Upper lobe of left lung (tissue), 6 donors: ENCODE measurements around the gene CABCOCO1. TPM values are rescaled to one million over a fixed set of nuclear protein-coding genes. Genes with fewer than 3 reads are reported as not detected.

Experiments used
- ATAC-seq, 2 donors: fragments of 200-7000 bp; cut with Tn5 transposase; one replicate each; pipeline ENCODE4 v1.9.1; 2022; ENCODE audit warnings: mild to moderate bottlenecking in 2 of 2, moderate library complexity in 2 of 2; ENCODE audit not compliant: low FRiP score in 2 of 2
- DNase-seq, 2 donors: peaks; one replicate each; pipeline ENCODE4 v3.0.0-alpha.2; 2019 to 2020
- H3K27ac ChIP-seq, 4 donors: fragments of 200-600 bp; sonication (generic); one replicate each; pipeline ENCODE4 v1.5.1; 2016 to 2019
- H3K27me3 ChIP-seq, 4 donors: fragments of 200-600 bp; sonication (generic); one replicate each; pipeline ENCODE4 v1.5.1; 2017 to 2019
- H3K36me3 ChIP-seq, 4 donors: fragments of 200-600 bp; sonication (generic); one replicate each; pipeline ENCODE4 v1.5.1; 2016 to 2019
- H3K4me1 ChIP-seq, 4 donors: fragments of 200-600 bp; sonication (generic); one replicate each; pipeline ENCODE4 v1.5.1; 2018 to 2019
- H3K4me3 ChIP-seq, 4 donors: fragments of 200-600 bp; sonication (generic); one replicate each; pipeline ENCODE4 v1.5.1; 2017 to 2019; ENCODE audit warnings: mild to moderate bottlenecking in 2 of 4, moderate library complexity in 1 of 4
- H3K9me3 ChIP-seq, 4 donors: fragments of 200-600 bp; sonication (generic); one replicate each; pipeline ENCODE4 v1.5.1; 2018 to 2019
- CTCF ChIP-seq, 6 experiments: fragments of 450-650 bp in 4 of 6; fragments of 200-600 bp in 2 of 6; sonication (generic) in 2 of 6; IDR thresholded peaks; one replicate each; pipeline ENCODE4 v1.5.1; 2016 to 2019; ENCODE audit warnings: antibody characterized with exemption in 6 of 6
- EP300 ChIP-seq, 4 donors: sonication (generic); formaldehyde crosslinking; IDR thresholded peaks; one replicate each; pipeline ENCODE4 v1.5.1; 2017; ENCODE audit warnings: antibody characterized with exemption in 4 of 4, control low read depth in 2 of 4
- POLR2A ChIP-seq, 4 donors: fragments of 450-650 bp; IDR thresholded peaks; one replicate each; pipeline ENCODE4 v1.5.1; 2016 to 2017; ENCODE audit warnings: antibody characterized with exemption in 4 of 4, mild to moderate bottlenecking in 2 of 4
- POLR2AphosphoS5 ChIP-seq, 2 donors: sonication (generic); formaldehyde crosslinking; IDR thresholded peaks; one replicate each; pipeline ENCODE4 v1.5.1; 2017; ENCODE audit warnings: antibody characterized with exemption in 2 of 2
- WGBS, 2 donors: methylation state at CpG; one replicate each; pipeline ENCODE4 v1.1.5; 2017 to 2018; 5-methylcytosine and 5-hydroxymethylcytosine counted together
- total RNA-seq, 6 donors: library from RNA; depleted of rRNA in 4 of 6; stranded (reverse); fragments of >200 nt in 4 of 6; gene quantifications; one replicate each; pipeline versions ENCODE4 v1.1.0 to v1.2.1, GENCODE V29; 2016 to 2021
- donor health status: DM: no; HTN: no; CAD: no; lungs with moderate emphysema.
- donor health status: DM: no; HTN: yes; CAD: no; lungs with severe emphysema.

The CABCOCO1 gene
- total RNA-seq, 6 donors from 2014 or later: 1.3 to 12.2 (median 2.3) TPM; not detected in 1

- TF ChIP-seq POLR2AphosphoS5 (IDR thresholded peaks at IDR 0.05) (no peak), POLR2A (IDR thresholded peaks at IDR 0.05) (no peak), CTCF (IDR thresholded peaks at IDR 0.05) (no peak), EP300 (IDR thresholded peaks at IDR 0.05) (no peak)
- DNase-seq (no peak), ATAC-seq (no peak)
- Histone ChIP-seq H3K4me1 (no peaks in the 10 kb centered on the region), H3K4me3 (no peak overlapping the region), H3K27ac (no peak overlapping the region), H3K9me3 (no peaks in the 10 kb centered on the region), H3K27me3 (no peaks in the 10 kb centered on the region), H3K36me3 (no peaks in the 10 kb centered on the region)
- 90 to 93% methylated on average over 5 of the region's 5 CpGs for WGBS, 2 donors
These were observed 149.5 kb downstream of the CABCOCO1 start for GRCh38 chr10:61812052-61812721.

GRCh38 chr10:61812920-61813319 lies 150.2 kb downstream of the CABCOCO1 start:
- Histone ChIP-seq H3K36me3 (no peaks in the 10 kb centered on the region), H3K9me3 (no peaks in the 10 kb centered on the region), H3K4me1 (no peaks in the 10 kb centered on the region), H3K27ac (no peak overlapping the region), H3K4me3 (no peak overlapping the region), H3K27me3 (no peaks in the 10 kb centered on the region)
- DNase-seq (no peak), ATAC-seq (no peak)
- TF ChIP-seq CTCF (IDR thresholded peaks at IDR 0.05) (no peak), POLR2A (IDR thresholded peaks at IDR 0.05) (no peak), EP300 (IDR thresholded peaks at IDR 0.05) (no peak), POLR2AphosphoS5 (IDR thresholded peaks at IDR 0.05) (no peak)
- 85% methylated on average over 3 of the region's 3 CpGs for WGBS, 2 donors

- 91 to 93% methylated on average over 2 of the region's 2 CpGs for WGBS, 2 donors
- H3K27ac ChIP-seq: no peak overlapping the region
- TF ChIP-seq EP300 (IDR thresholded peaks at IDR 0.05) (no peak), POLR2AphosphoS5 (IDR thresholded peaks at IDR 0.05) (no peak), CTCF (IDR thresholded peaks at IDR 0.05) (no peak), POLR2A (IDR thresholded peaks at IDR 0.05) (no peak)
- no peaks in the 10 kb centered on the region for H3K27me3 ChIP-seq
- H3K4me3 ChIP-seq: no peak overlapping the region
- no peaks in the 10 kb centered on the region for H3K9me3 ChIP-seq
- no peaks in the 10 kb centered on the region for H3K36me3 ChIP-seq
- DNase-seq (no peak), ATAC-seq (no peak)
- no peaks in the 10 kb centered on the region for H3K4me1 ChIP-seq
These were observed 151.4 kb downstream of the CABCOCO1 start for GRCh38 chr10:61814160-61814559.

- H3K27me3 ChIP-seq: no peaks in the 10 kb centered on the region
- no peaks in the 10 kb centered on the region for H3K36me3 ChIP-seq
- TF ChIP-seq POLR2AphosphoS5 (IDR thresholded peaks at IDR 0.05): no peak
- no peak for TF ChIP-seq EP300 (IDR thresholded peaks at IDR 0.05)
- TF ChIP-seq POLR2A (IDR thresholded peaks at IDR 0.05): no peak
- TF ChIP-seq CTCF (IDR thresholded peaks at IDR 0.05): no peak
- H3K4me3 ChIP-seq: no peak overlapping the region
- ATAC-seq (no peak), DNase-seq (no peak)
- H3K27ac ChIP-seq: no peak overlapping the region
- H3K9me3 ChIP-seq: no peaks in the 10 kb centered on the region
- H3K4me1 ChIP-seq: no peaks in the 10 kb centered on the region
These were observed 152.8 kb downstream of the CABCOCO1 start for GRCh38 chr10:61815496-61815895.

Other genes with a start within 250 kb of the CABCOCO1 start
- 1 to 10 TPM in 2 of 6 donors, under 1 TPM in 3, not detected in 1; 0.30 to 2.0 (median 0.77) TPM for gene TMEM26, start 209.5 kb upstream of the CABCOCO1 start, total RNA-seq
- 10 to 100 TPM; 20.2 to 51.3 (median 28.4) TPM for gene ARID5B, start 238.8 kb downstream of the CABCOCO1 start, total RNA-seq